GM19372 (cell line): Measurements from ENCODE around the gene CSTB.
"Not testable (repeated sequence)": the region's sequence is repeated elsewhere in the genome, so short reads cannot be mapped to it uniquely, and the experiment has no call there.

ENCODE experiments used
- ATAC-seq: cut with Tn5 transposase; IDR thresholded peaks from one replicate; pipeline ENCODE4 v1.9.1; 2021; ENCODE audit warnings: mild to moderate bottlenecking, low read depth, moderate library complexity; ENCODE audit not compliant: unreplicated experiment

CSTB gene

GRCh38 chr21:43775795-43776430 is at the start of gene CSTB:
TSS of gene CSTB (minus strand) at chr21:43776308. CDS start at chr21:43776269, 39 bp downstream.
- ATAC-seq = peak; percentile 69

- no peak for ATAC-seq
These were observed 49.3 kb upstream of the CSTB start for GRCh38 chr21:43825242-43825935.

- ATAC-seq = no peak
These were observed 48.5 kb upstream of the CSTB start for GRCh38 chr21:43824333-43825241.

- not testable (repeated sequence) for ATAC-seq
These were observed 46.6 kb upstream of the CSTB start for GRCh38 chr21:43822741-43823140.

- not testable (repeated sequence) for ATAC-seq
These were observed 46.1 kb upstream of the CSTB start for GRCh38 chr21:43822166-43822565.

GRCh38 chr21:43820466-43820865 is 44.4 kb upstream of the CSTB start:
- ATAC-seq = no peak

GRCh38 chr21:43819511-43820405 is 43.6 kb upstream of the CSTB start:
- no peak for ATAC-seq

- no peak for ATAC-seq
These were observed 42.6 kb upstream of the CSTB start for GRCh38 chr21:43818685-43819084.

GRCh38 chr21:43817157-43818086 is 41.3 kb upstream of the CSTB start:
- no peak for ATAC-seq

- no peak for ATAC-seq
These were observed 40.5 kb upstream of the CSTB start for GRCh38 chr21:43816611-43817071.

GRCh38 chr21:43815991-43816390 is 39.9 kb upstream of the CSTB start:
- ATAC-seq = no peak

GRCh38 chr21:43815107-43815613 is 39.1 kb upstream of the CSTB start:
- no peak for ATAC-seq

GRCh38 chr21:43814215-43815106 is 38.4 kb upstream of the CSTB start:
- ATAC-seq = no peak

- no peak for ATAC-seq
These were observed 37.5 kb upstream of the CSTB start for GRCh38 chr21:43813656-43813980.

- no peak for ATAC-seq
These were observed 37.0 kb upstream of the CSTB start for GRCh38 chr21:43812957-43813655.

GRCh38 chr21:43812139-43812821 is 36.2 kb upstream of the CSTB start:
- no peak for ATAC-seq
